Measurements from ENCODE around the gene THSD4. TPM values are rescaled to one million over a fixed set of nuclear protein-coding genes. Genes with fewer than 3 reads are reported as not detected.

The THSD4 gene
- total and polyA plus RNA-seq, 7 donors, result 0.21 to 3.1 (median 1.8) TPM

DNA sequence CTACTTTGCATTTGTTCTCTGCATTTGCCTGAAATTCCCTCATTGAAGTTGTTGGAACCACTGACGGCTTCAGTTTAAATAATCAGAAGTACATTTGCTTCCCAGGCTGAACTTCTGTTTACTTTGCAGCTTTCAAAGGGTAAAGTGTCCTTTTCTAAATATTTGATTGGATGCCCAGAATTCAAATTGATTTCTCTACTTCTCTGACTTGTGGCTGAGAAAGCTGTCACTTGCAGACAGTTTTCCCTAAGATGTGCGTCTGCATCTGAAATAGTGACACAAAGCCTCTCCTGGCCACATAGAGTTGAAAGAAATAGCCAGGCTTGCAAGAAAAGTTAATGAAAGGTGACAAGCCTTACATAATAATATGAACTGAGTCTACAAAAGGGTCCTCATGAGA, 299.6 kb downstream of the THSD4 start:
- no peak overlapping the region for H3K4me3 ChIP-seq
- no peaks in the 10 kb centered on the region for H3K36me3 ChIP-seq (ENCODE audit: insufficient read depth in 1 of 2, low read depth in 1 of 2)
- H3K9me3 ChIP-seq, result no peaks in the 10 kb centered on the region
- intact Hi-C loops (cut with DNase I), result no loop called here
- H3K27me3 ChIP-seq (ENCODE audit: insufficient read depth in 3 of 3, low read length in 2 of 3), result no peaks in the 10 kb centered on the region
- TF ChIP-seq, protein P1, sequence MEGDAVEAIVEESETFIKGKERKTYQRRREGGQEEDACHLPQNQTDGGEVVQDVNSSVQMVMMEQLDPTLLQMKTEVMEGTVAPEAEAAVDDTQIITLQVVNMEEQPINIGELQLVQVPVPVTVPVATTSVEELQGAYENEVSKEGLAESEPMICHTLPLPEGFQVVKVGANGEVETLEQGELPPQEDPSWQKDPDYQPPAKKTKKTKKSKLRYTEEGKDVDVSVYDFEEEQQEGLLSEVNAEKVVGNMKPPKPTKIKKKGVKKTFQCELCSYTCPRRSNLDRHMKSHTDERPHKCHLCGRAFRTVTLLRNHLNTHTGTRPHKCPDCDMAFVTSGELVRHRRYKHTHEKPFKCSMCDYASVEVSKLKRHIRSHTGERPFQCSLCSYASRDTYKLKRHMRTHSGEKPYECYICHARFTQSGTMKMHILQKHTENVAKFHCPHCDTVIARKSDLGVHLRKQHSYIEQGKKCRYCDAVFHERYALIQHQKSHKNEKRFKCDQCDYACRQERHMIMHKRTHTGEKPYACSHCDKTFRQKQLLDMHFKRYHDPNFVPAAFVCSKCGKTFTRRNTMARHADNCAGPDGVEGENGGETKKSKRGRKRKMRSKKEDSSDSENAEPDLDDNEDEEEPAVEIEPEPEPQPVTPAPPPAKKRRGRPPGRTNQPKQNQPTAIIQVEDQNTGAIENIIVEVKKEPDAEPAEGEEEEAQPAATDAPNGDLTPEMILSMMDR (IDR thresholded peaks at IDR 0.05), result no peak
- peaks cover 4% of the 10 kb centered on the region for H3K4me1 ChIP-seq
- H3K27ac ChIP-seq, result no peak overlapping the region
- WGBS, 3 donors, result 49 to 65% (median 49%) methylated on average over 2 of the region's 2 CpGs
- DNase-seq (no peak), ATAC-seq (no peak)

DNA sequence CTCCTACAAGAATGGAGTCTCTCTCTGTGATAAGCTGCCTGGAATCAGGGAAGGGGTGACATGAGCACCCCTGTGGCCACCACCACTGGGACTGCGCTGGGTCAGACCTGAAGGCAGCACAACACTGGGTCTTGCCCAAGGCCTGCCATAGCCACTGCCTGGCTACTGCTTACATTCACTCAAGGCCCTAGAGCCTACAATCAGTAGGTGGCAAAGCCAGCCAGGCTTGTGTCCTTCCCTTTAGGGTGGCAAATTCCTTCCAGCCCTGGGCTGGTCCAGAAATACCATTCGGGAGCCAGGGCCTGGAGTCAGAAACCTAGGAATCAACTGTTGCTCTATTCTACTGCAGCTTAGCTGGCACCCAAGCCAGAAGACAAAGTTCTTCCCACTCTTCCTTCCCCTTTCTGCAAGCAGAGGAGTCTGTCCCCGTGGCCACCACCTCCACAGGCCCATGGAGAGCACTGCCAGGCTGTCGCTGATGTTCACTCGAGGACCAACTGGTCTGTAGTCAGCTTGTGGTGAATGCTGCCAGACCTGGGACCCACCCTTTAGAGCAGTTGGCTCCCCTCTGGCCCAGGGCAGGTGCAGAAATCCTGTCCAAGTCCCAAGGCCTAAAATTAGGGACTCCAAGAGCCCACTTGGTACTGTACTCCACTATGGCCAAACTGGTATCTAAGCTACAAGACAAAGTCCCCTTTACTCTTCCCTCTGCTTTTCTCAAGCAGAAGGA, 307.4 kb downstream of the THSD4 start:
- Histone ChIP-seq H3K36me3 (ENCODE audit: insufficient read depth in 1 of 2, low read depth in 1 of 2) (no peaks in the 10 kb centered on the region), H3K27ac (no peak overlapping the region), H3K4me3 (no peak overlapping the region), H3K4me1 (peaks cover 5% of the 10 kb centered on the region), H3K27me3 (ENCODE audit: insufficient read depth in 3 of 3, low read length in 2 of 3) (no peaks in the 10 kb centered on the region), H3K9me3 (no peaks in the 10 kb centered on the region)
- 37 to 58% (median 40%) methylated on average over 5 of the region's 5 CpGs for WGBS, 3 donors
- ATAC-seq (peak in 2 of 4 donors; percentile 29 to 60), DNase-seq (no peak)
- TF ChIP-seq, protein P1 (IDR thresholded peaks at IDR 0.05), result no peak
- intact Hi-C loops (cut with DNase I), result no loop called here

DNA sequence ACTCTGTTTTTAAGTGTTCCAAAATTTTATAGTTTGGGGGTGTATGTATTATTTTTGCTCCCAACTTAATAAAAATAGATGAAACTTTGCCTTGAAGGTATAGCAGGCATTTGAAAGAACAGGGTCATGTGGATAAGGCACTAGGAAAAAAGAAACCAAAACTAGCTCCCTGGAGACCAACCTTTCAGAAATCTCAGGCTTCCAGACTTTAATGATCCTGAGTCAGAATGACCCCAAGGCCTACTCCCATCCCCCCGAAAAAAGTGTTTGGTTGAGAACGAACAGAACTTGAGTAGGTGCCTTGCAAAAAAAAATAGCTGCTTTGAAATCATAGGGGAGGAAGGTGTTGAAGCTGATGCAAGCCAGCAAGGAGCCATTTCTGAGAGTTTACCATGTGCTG, 309.5 kb downstream of the THSD4 start:
- WGBS, 3 donors, result 82 to 85% (median 83%) methylated on average over 2 of the region's 2 CpGs
- no peak overlapping the region for H3K27ac ChIP-seq
- peaks cover 5% of the 10 kb centered on the region for H3K4me1 ChIP-seq
- H3K4me3 ChIP-seq, result no peak overlapping the region
- intact Hi-C loops (cut with DNase I), result no loop called here
- TF ChIP-seq, protein P1 (IDR thresholded peaks at IDR 0.05), result no peak
- ATAC-seq (no peak), DNase-seq (no peak)
- H3K27me3 ChIP-seq (ENCODE audit: insufficient read depth in 3 of 3, low read length in 2 of 3), result no peaks in the 10 kb centered on the region
- no peaks in the 10 kb centered on the region for H3K36me3 ChIP-seq (ENCODE audit: insufficient read depth in 1 of 2, low read depth in 1 of 2)
- H3K9me3 ChIP-seq, result no peaks in the 10 kb centered on the region

DNA sequence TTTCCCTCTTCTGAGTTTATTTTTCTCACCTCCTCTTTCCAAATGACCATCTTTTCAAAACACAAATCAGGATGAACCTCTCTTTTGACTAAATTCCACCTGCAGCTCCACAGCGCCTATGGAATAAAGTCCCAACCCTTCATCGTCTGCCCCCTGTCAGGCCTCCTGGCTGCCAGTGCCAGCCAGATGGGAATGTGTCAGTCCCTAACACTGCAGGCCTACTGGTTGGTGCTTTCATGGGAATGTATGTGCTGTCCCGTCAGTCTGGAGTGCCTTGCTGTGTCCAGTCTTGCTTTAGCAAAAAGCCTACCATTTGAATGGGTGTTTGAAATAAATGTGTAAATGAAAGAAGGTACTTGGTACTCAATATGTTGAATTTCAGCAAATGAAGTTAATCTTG, 310.1 kb downstream of the THSD4 start:
- Histone ChIP-seq H3K36me3 (ENCODE audit: insufficient read depth in 1 of 2, low read depth in 1 of 2) (no peaks in the 10 kb centered on the region), H3K4me1 (peaks cover 5% of the 10 kb centered on the region), H3K27ac (no peak overlapping the region), H3K9me3 (no peaks in the 10 kb centered on the region), H3K4me3 (no peak overlapping the region), H3K27me3 (ENCODE audit: insufficient read depth in 3 of 3, low read length in 2 of 3) (no peaks in the 10 kb centered on the region)
- ATAC-seq (no peak), DNase-seq (no peak)
- intact Hi-C loops (cut with DNase I), result no loop called here
- 90 to 94% (median 92%) methylated on average over 3 of the region's 3 CpGs for WGBS, 3 donors
- TF ChIP-seq, protein P1 (IDR thresholded peaks at IDR 0.05), result no peak

DNA sequence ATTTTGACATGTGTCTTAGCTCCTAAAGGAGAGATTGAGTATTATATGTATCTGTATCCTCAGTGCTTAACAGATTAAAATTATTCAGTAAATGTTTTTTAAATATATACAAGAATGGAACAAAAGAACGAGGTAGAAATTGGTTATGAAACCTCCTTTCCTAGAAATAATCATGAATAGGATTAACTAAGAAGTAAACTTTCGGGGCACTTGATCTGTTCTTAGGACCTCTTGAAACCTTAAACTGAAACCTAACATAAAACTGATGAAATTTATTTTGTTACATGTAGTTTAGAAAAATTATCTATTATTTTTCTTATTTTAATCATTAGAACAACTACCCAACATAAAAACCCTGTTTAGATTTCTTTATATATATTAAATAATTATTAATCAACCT, 311.5 kb downstream of the THSD4 start:
- intact Hi-C loops (cut with DNase I), result no loop called here
- DNase-seq (no peak), ATAC-seq (no peak)
- WGBS, 3 donors, result 83 to 94% (median 91%) methylated on average over 2 of the region's 2 CpGs
- TF ChIP-seq, protein P1 (IDR thresholded peaks at IDR 0.05), result no peak
- no peaks in the 10 kb centered on the region for H3K9me3 ChIP-seq
- H3K27me3 ChIP-seq (ENCODE audit: insufficient read depth in 3 of 3, low read length in 2 of 3), result no peaks in the 10 kb centered on the region
- peaks cover 5% of the 10 kb centered on the region for H3K4me1 ChIP-seq
- H3K36me3 ChIP-seq (ENCODE audit: insufficient read depth in 1 of 2, low read depth in 1 of 2), result no peaks in the 10 kb centered on the region
- H3K4me3 ChIP-seq, result no peak overlapping the region
- no peak overlapping the region for H3K27ac ChIP-seq
